ENCODE measurements around the gene FARS2. TPM values are rescaled to one million over a fixed set of nuclear protein-coding genes. Genes with fewer than 3 reads are reported as not detected.

The FARS2 gene
- total and polyA plus RNA-seq, 2 donors (not counting 3 experiments of a cell fraction or from before 2014, with no cell fraction given), result 20.2 to 20.5 TPM

- Histone ChIP-seq H3K36me3 (ENCODE audit: control insufficient read depth in 2 of 2, extremely low read depth in 1 of 2, insufficient read depth in 2 of 2, low read length in 2 of 2) (no peaks in the 10 kb centered on the region), H3K27ac (ENCODE audit: insufficient read depth, low read depth, low read length) (no peak overlapping the region), H3K9ac (replicated peaks; ENCODE audit: extremely low read depth, insufficient read depth, low read length) (no peak overlapping the region), H3K27me3 (ENCODE audit: control insufficient read depth in 2 of 2, insufficient read depth in 2 of 2, low read length in 2 of 2) (no peaks in the 10 kb centered on the region), H3K4me2 (ENCODE audit: insufficient read depth, low read length) (no peak overlapping the region), H4K20me1 (replicated peaks; ENCODE audit: control insufficient read depth, extremely low read depth, insufficient read depth, low read length) (no peaks in the 10 kb centered on the region), H3K4me3 (replicated peaks in 1 of 3; ENCODE audit: insufficient read depth in 1 of 3, low read depth in 1 of 3, low read length in 3 of 3) (no peak overlapping the region), H2AFZ (ENCODE audit: low read depth, low read length) (no peak overlapping the region), H3K9me1 (replicated peaks; ENCODE audit: control insufficient read depth, extremely low read depth, insufficient read depth, low read length) (no peaks in the 10 kb centered on the region), H3K4me1 (ENCODE audit: control insufficient read depth, extremely low read depth, insufficient read depth, low read length) (peaks cover 11% of the 10 kb centered on the region), H3K9me3 (replicated peaks; ENCODE audit: control insufficient read depth, insufficient read depth, low read length) (no peaks in the 10 kb centered on the region), H3K79me2 (ENCODE audit: control insufficient read depth, insufficient read depth, low read length) (no peaks in the 10 kb centered on the region)
- no TSS peak for BruUV-seq (replicated peaks)
- POLR2A ChIA-PET, result no interaction called here
- dilution Hi-C loops (cut with MboI; ENCODE audit: extremely low pct_ligation_motif_present, low sequenced_read_pairs) (no loop called here), intact Hi-C loops (cut with micrococcal nuclease) (no loop called here)
- FAIRE-seq, result no peak
- no peak for DNase-seq (ENCODE audit: low read depth, low spot score)
- CTCF ChIA-PET, result interaction anchor here (3.8 kb wide), 1 partner anchor 260 kb away, joined by 16 read pairs; no protein-coding TSS in a partner anchor
- no peak for TF ChIP-seq POLR2A (IDR thresholded peaks at IDR 0.05; ENCODE audit: low read depth, low read length)
- no peak for TF ChIP-seq MAX (IDR thresholded peaks at IDR 0.05; ENCODE audit: insufficient read depth, insufficient read length)
- no peak for TF ChIP-seq GATA2 (IDR thresholded peaks at IDR 0.05; ENCODE audit: insufficient read depth, insufficient read length, low read depth, low read length)
- no peak for TF ChIP-seq JUN (IDR thresholded peaks at IDR 0.05; ENCODE audit: borderline replicate concordance, insufficient read depth, insufficient read length, low read depth)
- no peak for TF ChIP-seq FOS (IDR thresholded peaks at IDR 0.05; ENCODE audit: borderline replicate concordance, insufficient read depth, low read length)
- no peak for TF ChIP-seq MYC (IDR thresholded peaks at IDR 0.05; ENCODE audit: low read depth, low read length)
- no peak for TF ChIP-seq POLR2AphosphoS5 (IDR thresholded peaks at IDR 0.05; ENCODE audit: insufficient read depth, low read depth, low read length)
- TF ChIP-seq, protein P1, sequence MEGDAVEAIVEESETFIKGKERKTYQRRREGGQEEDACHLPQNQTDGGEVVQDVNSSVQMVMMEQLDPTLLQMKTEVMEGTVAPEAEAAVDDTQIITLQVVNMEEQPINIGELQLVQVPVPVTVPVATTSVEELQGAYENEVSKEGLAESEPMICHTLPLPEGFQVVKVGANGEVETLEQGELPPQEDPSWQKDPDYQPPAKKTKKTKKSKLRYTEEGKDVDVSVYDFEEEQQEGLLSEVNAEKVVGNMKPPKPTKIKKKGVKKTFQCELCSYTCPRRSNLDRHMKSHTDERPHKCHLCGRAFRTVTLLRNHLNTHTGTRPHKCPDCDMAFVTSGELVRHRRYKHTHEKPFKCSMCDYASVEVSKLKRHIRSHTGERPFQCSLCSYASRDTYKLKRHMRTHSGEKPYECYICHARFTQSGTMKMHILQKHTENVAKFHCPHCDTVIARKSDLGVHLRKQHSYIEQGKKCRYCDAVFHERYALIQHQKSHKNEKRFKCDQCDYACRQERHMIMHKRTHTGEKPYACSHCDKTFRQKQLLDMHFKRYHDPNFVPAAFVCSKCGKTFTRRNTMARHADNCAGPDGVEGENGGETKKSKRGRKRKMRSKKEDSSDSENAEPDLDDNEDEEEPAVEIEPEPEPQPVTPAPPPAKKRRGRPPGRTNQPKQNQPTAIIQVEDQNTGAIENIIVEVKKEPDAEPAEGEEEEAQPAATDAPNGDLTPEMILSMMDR (IDR thresholded peaks at IDR 0.05; ENCODE audit: extremely low read depth in 1 of 2, insufficient read depth in 1 of 2, low read depth in 1 of 2, low read length in 2 of 2), result no peak
Observed at GRCh38 chr6:5730585-5731263, 469.4 kb downstream of the FARS2 start.
